OCI-LY3 (cell line): Measurements from ENCODE around the gene PFKFB4.

Experiments used
- EZH2phosphoT487 ChIP-seq: fragments of 200-600 bp; shearing (Covaris generic); IDR thresholded peaks from 2 replicates; pipeline ENCODE4 v1.6.1; 2018; ENCODE audit warnings: antibody characterized with exemption, mixed run types, low read depth
- TF ChIP-seq, protein P1 (sequence below): fragments of 200-600, 300-600 bp; sonication (generic); IDR thresholded peaks from 2 replicates; pipeline ENCODE4 v1.5.1; 2014; ENCODE audit warnings: antibody characterized with exemption, low read length, low read depth

DNA sequence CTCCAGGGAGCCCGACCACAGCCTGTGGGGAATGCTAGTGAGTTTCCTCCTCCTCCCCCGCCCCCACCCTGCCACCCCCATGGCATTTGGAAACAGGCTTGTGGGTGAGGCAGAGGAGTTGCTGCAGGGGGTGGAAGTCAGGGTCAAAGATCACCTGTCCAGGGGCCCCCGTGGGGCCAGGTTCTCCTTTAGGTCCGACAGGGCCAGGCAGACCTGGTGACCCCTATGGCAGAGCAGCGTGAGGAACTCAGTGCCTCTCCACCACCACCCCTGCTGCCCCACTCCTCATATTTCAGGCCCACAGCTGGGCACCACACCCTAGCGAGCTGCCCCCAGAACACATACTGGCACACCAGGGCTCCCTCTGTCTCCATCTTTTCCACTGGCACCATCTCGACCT lies 15.9 kb upstream of the PFKFB4 start:
- TF ChIP-seq, protein P1, sequence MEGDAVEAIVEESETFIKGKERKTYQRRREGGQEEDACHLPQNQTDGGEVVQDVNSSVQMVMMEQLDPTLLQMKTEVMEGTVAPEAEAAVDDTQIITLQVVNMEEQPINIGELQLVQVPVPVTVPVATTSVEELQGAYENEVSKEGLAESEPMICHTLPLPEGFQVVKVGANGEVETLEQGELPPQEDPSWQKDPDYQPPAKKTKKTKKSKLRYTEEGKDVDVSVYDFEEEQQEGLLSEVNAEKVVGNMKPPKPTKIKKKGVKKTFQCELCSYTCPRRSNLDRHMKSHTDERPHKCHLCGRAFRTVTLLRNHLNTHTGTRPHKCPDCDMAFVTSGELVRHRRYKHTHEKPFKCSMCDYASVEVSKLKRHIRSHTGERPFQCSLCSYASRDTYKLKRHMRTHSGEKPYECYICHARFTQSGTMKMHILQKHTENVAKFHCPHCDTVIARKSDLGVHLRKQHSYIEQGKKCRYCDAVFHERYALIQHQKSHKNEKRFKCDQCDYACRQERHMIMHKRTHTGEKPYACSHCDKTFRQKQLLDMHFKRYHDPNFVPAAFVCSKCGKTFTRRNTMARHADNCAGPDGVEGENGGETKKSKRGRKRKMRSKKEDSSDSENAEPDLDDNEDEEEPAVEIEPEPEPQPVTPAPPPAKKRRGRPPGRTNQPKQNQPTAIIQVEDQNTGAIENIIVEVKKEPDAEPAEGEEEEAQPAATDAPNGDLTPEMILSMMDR = no peak
- TF ChIP-seq EZH2phosphoT487 = no peak
